Endothelial cell of umbilical vein (primary cell): ENCODE data around the gene UCP1. TPM values are rescaled to one million over a fixed set of nuclear protein-coding genes. Genes with fewer than 3 reads are reported as not detected.

Experiments
- BruUV-seq: library from RNA; stranded (reverse); fragments of 400-500 nt; replicated peaks from 2 replicates; lab custom pipeline; 2021; lab: Mats Ljungman, UMichigan
- CTCF ChIA-PET: fragments of 300-600, 350-600 bp; sonication (Branson Sonifier 250); formaldehyde crosslinking; loops from one replicate; lab custom pipeline; 2021; ENCODE audit warnings: antibody characterized with exemption, inconsistent platforms; lab: Charles Lee
- POLR2A ChIA-PET: fragments of 300-600, 350-600 bp; sonication (Branson Sonifier 250); formaldehyde crosslinking; loops from one replicate; lab custom pipeline; 2021; ENCODE audit warnings: antibody characterized with exemption, inconsistent platforms; lab: Charles Lee
- DNase-seq: peaks from one replicate; pipeline ENCODE4 v3.0.0-alpha.2; 2011; ENCODE audit warnings: low read depth, low spot score
- FAIRE-seq: peaks from 2 replicates; lab custom pipeline; 2011; peaks lifted over from hg19 to GRCh38; lab: Jason Lieb, UNC
- H2AFZ ChIP-seq: 2 replicates; pipeline ENCODE4 v1.6.0; 2012; ENCODE audit warnings: low read depth, low read length, control low read depth, inconsistent platforms
- H3K27ac ChIP-seq: 2 replicates; pipeline ENCODE4 v1.5.1; 2011; ENCODE audit warnings: low read depth, mild to moderate bottlenecking, control low read depth, low read length, moderate library complexity; ENCODE audit not compliant: insufficient read depth
- H3K27me3 ChIP-seq, 2 experiments: 2 replicates each; pipeline versions ENCODE4 v1.6.0 to v1.6.1; 2011; ENCODE audit warnings: low read length in 2 of 2, mixed read lengths in 1 of 2; ENCODE audit not compliant: control insufficient read depth in 2 of 2, insufficient read depth in 2 of 2
- H3K36me3 ChIP-seq, 2 experiments: 2 replicates in 1 of 2; 3 replicates in 1 of 2; pipeline ENCODE4 v1.5.1; 2011; ENCODE audit warnings: low read length in 2 of 2, mild to moderate bottlenecking in 1 of 2, moderate library complexity in 1 of 2; ENCODE audit not compliant: control insufficient read depth in 2 of 2, insufficient read depth in 2 of 2; ENCODE audit errors: extremely low read depth in 1 of 2
- H3K4me1 ChIP-seq: 3 replicates; pipeline ENCODE4 v1.5.1; 2011; ENCODE audit warnings: mild to moderate bottlenecking, low read length; ENCODE audit not compliant: control insufficient read depth, insufficient read depth; ENCODE audit errors: extremely low read depth
- H3K4me2 ChIP-seq: 2 replicates; pipeline ENCODE4 v1.6.1; 2011; ENCODE audit warnings: low read length, control low read depth, mixed read lengths; ENCODE audit not compliant: insufficient read depth
- H3K4me3 ChIP-seq, 3 experiments: fragments of 200-600 bp in 1 of 3; sonication (generic), shearing (Covaris generic) in 1 of 3; replicated peaks in 1 of 3; 2 replicates each; pipeline ENCODE4 v1.5.1; 2011 to 2016; ENCODE audit warnings: control low read depth in 3 of 3, low read length in 3 of 3, mild to moderate bottlenecking in 2 of 3, inconsistent platforms in 1 of 3, low read depth in 1 of 3, moderate library complexity in 1 of 3; ENCODE audit not compliant: insufficient read depth in 1 of 3
- H3K79me2 ChIP-seq: 2 replicates; pipeline ENCODE4 v1.6.0; 2012; ENCODE audit warnings: low read length, inconsistent platforms; ENCODE audit not compliant: control insufficient read depth, insufficient read depth
- H3K9ac ChIP-seq: replicated peaks from 2 replicates; pipeline ENCODE3; 2011; ENCODE audit warnings: low read length, control low read depth; ENCODE audit not compliant: insufficient read depth; ENCODE audit errors: extremely low read depth
- H3K9me1 ChIP-seq: replicated peaks from 3 replicates; pipeline ENCODE4 v1.6.0; 2011; ENCODE audit warnings: mild to moderate bottlenecking, low read length; ENCODE audit not compliant: control insufficient read depth, insufficient read depth; ENCODE audit errors: extremely low read depth
- H3K9me3 ChIP-seq: replicated peaks from 2 replicates; pipeline ENCODE4 v1.5.1; 2012; ENCODE audit warnings: low read length, inconsistent platforms; ENCODE audit not compliant: control insufficient read depth, insufficient read depth
- H4K20me1 ChIP-seq: replicated peaks from 2 replicates; pipeline ENCODE3; 2011; ENCODE audit warnings: mild to moderate bottlenecking, low read length; ENCODE audit not compliant: control insufficient read depth, insufficient read depth; ENCODE audit errors: extremely low read depth
- EZH2 ChIP-seq: IDR thresholded peaks from 2 replicates; pipeline ENCODE4 v1.6.1; 2012; ENCODE audit warnings: borderline replicate concordance, low read depth, mild to moderate bottlenecking, moderate library complexity, low read length, inconsistent platforms; ENCODE audit not compliant: severe bottlenecking
- FOS ChIP-seq: IDR thresholded peaks from 2 replicates; pipeline ENCODE4 v1.6.1; 2011; ENCODE audit warnings: mild to moderate bottlenecking, low read length, moderate library complexity, borderline replicate concordance; ENCODE audit not compliant: insufficient read depth
- GATA2 ChIP-seq: IDR thresholded peaks from 2 replicates; pipeline ENCODE4 v1.7.0; 2011; ENCODE audit warnings: low read depth, mild to moderate bottlenecking, moderate library complexity, mixed read lengths, low read length; ENCODE audit not compliant: insufficient read length, insufficient read depth
- JUN ChIP-seq: IDR thresholded peaks from 2 replicates; pipeline ENCODE4 v1.6.1; 2011; ENCODE audit warnings: borderline replicate concordance, low read depth; ENCODE audit not compliant: insufficient read length, insufficient read depth
- MYC ChIP-seq: IDR thresholded peaks from one replicate; pipeline ENCODE4 v1.6.1; 2011; ENCODE audit warnings: mild to moderate bottlenecking, low read depth, low read length
- POLR2A ChIP-seq: IDR thresholded peaks from 2 replicates; pipeline ENCODE4 v1.6.1; 2012; ENCODE audit warnings: low read depth, mild to moderate bottlenecking, control low read depth, low read length
- POLR2AphosphoS5 ChIP-seq: IDR thresholded peaks from 2 replicates; pipeline ENCODE4 v1.6.1; 2012; ENCODE audit warnings: low read depth, mild to moderate bottlenecking, control low read depth, low read length, moderate library complexity; ENCODE audit not compliant: insufficient read depth
- dilution Hi-C: fragments of 300-500 bp; cut with MboI; formaldehyde crosslinking; loops from one replicate; pipeline ENCODE4 v1.15.0; 2019; ENCODE audit warnings: low sequenced_read_pairs; ENCODE audit not compliant: extremely low pct_ligation_motif_present
- intact Hi-C: fragments of 100-400 bp; cut with micrococcal nuclease; formaldehyde crosslinking; loops from one replicate; pipeline ENCODE4 v1.10.0; 2022
- polyA plus RNA-seq, 4 experiments: library from polyadenylated mRNA; depleted of rRNA in 3 of 4; stranded (reverse) in 3 of 4; unstranded in 1 of 4; fragments of >200 nt; gene quantifications; 2 replicates each; pipeline versions ENCODE4 v1.2.1 to v1.2.3, GENCODE V29; 2011 to 2012; ENCODE audit warnings: missing spikeins in 1 of 4
- total RNA-seq: library from RNA; stranded (reverse); gene quantifications from 2 replicates; pipeline ENCODE4 v1.2.3, GENCODE V29; 2021
- TF ChIP-seq, protein P1 (sequence below), 2 donors: IDR thresholded peaks; 1 replicate in 1 of 2; 2 replicates in 1 of 2; pipeline ENCODE4 v1.5.1; 2011; ENCODE audit warnings: low read length in 2 of 2, mild to moderate bottlenecking in 2 of 2, moderate library complexity in 2 of 2, control low read depth in 1 of 2, inconsistent platforms in 1 of 2, low read depth in 1 of 2; ENCODE audit not compliant: insufficient read depth in 1 of 2; ENCODE audit errors: extremely low read depth in 1 of 2
- TF ChIP-seq, protein P2 (sequence below): IDR thresholded peaks from 2 replicates; pipeline ENCODE4 v1.6.1; 2011; ENCODE audit not compliant: insufficient read depth, insufficient read length

The UCP1 gene
- total and polyA plus RNA-seq, 2 donors (not counting 3 experiments of a cell fraction or from before 2014, with no cell fraction given): not detected

DNA sequence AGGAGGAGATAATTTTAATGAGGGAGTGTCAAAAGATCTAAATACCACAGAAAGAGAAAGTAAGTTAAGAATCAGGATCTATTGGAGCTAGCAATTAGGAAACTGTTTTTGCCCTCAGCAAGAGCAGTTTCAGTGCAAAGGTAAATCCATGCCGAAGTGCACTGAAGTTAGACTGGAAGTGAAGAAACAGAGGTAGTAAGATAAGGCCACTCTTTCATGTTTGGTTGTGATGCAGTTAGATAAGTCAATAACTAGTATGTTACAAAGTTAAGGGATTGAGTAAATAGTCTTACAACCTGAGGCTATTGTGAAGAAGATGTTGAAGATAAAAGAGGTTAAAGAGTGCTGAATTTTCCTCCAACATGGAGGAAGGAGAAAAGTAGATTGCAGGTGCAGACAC is 46.7 kb upstream of the UCP1 start:
- CTCF ChIA-PET: interaction anchor here (1.4 kb wide), 1 partner anchor 255 kb away, joined by 5 read pairs; no protein-coding TSS in a partner anchor
- POLR2A ChIA-PET: no interaction called here
- no peak overlapping the region for H3K27ac ChIP-seq
- H4K20me1 ChIP-seq: no peaks in the 10 kb centered on the region
- intact Hi-C loops: loop anchor here (10.0 kb wide), 1 partner anchor 881 kb away; no protein-coding TSS in a partner anchor
- H3K36me3 ChIP-seq: no peaks in the 10 kb centered on the region
- H3K4me3 ChIP-seq: no peak overlapping the region
- H3K79me2 ChIP-seq: no peaks in the 10 kb centered on the region
- no peak overlapping the region for H2AFZ ChIP-seq
- H3K9ac ChIP-seq: no peak overlapping the region
- no peak for FAIRE-seq
- no peak overlapping the region for H3K4me2 ChIP-seq
- no peak for DNase-seq
- no peak for TF ChIP-seq JUN
- no peak for TF ChIP-seq POLR2AphosphoS5
- TF ChIP-seq EZH2: no peak
- no peak for TF ChIP-seq FOS
- no peak for TF ChIP-seq POLR2A
- TF ChIP-seq, protein P1, sequence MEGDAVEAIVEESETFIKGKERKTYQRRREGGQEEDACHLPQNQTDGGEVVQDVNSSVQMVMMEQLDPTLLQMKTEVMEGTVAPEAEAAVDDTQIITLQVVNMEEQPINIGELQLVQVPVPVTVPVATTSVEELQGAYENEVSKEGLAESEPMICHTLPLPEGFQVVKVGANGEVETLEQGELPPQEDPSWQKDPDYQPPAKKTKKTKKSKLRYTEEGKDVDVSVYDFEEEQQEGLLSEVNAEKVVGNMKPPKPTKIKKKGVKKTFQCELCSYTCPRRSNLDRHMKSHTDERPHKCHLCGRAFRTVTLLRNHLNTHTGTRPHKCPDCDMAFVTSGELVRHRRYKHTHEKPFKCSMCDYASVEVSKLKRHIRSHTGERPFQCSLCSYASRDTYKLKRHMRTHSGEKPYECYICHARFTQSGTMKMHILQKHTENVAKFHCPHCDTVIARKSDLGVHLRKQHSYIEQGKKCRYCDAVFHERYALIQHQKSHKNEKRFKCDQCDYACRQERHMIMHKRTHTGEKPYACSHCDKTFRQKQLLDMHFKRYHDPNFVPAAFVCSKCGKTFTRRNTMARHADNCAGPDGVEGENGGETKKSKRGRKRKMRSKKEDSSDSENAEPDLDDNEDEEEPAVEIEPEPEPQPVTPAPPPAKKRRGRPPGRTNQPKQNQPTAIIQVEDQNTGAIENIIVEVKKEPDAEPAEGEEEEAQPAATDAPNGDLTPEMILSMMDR (IDR thresholded peaks at IDR 0.05; ENCODE audit: extremely low read depth in 1 of 2, insufficient read depth in 1 of 2, low read depth in 1 of 2, low read length in 2 of 2): no peak
- TF ChIP-seq MYC: no peak
- TF ChIP-seq, protein P2, sequence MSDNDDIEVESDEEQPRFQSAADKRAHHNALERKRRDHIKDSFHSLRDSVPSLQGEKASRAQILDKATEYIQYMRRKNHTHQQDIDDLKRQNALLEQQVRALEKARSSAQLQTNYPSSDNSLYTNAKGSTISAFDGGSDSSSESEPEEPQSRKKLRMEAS: no peak
- TF ChIP-seq GATA2: no peak
- H3K27me3 ChIP-seq: peaks cover 0 to 4% of the 10 kb centered on the region in 2 experiments
- no TSS peak for BruUV-seq
- H3K9me1 ChIP-seq: no peaks in the 10 kb centered on the region
- dilution Hi-C loops: no loop called here
- no peaks in the 10 kb centered on the region for H3K9me3 ChIP-seq
- H3K4me1 ChIP-seq: no peaks in the 10 kb centered on the region
